Progenitor cell of endocrine pancreas (in vitro differentiated cells): ENCODE results near the gene SH3BP5. TPM values are rescaled to one million over a fixed set of nuclear protein-coding genes. Genes with fewer than 3 reads are reported as not detected.

Experiments
- DNase-seq: peaks from one replicate; pipeline ENCODE4 v3.0.0; 2021; ENCODE audit warnings: low spot score; ENCODE audit not compliant: unreplicated experiment
- H3K27ac Mint-ChIP-seq: 2 replicates; pipeline ENCODE4 v1.8.0; 2021; ENCODE audit warnings: mild to moderate bottlenecking, moderate library complexity, mixed read lengths
- H3K27me3 Mint-ChIP-seq: 2 replicates; pipeline ENCODE4 v1.8.0; 2021; ENCODE audit warnings: mixed read lengths
- H3K36me3 Mint-ChIP-seq: 2 replicates; pipeline ENCODE4 v1.8.0; 2022; ENCODE audit warnings: mixed read lengths; ENCODE audit not compliant: insufficient read depth
- H3K4me1 Mint-ChIP-seq: 2 replicates; pipeline ENCODE4 v1.8.0; 2021; ENCODE audit warnings: low read depth, mixed read lengths
- H3K4me3 Mint-ChIP-seq: 2 replicates; pipeline ENCODE4 v1.8.0; 2021; ENCODE audit warnings: low read depth, mild to moderate bottlenecking, moderate library complexity, mixed read lengths
- H3K9me3 Mint-ChIP-seq: 2 replicates; pipeline ENCODE4 v1.8.0; 2021; ENCODE audit warnings: low read depth, mixed read lengths
- CTCF ChIP-seq: fragments of 200-600 bp; sonication (generic); IDR thresholded peaks from one replicate; pipeline ENCODE4 v1.5.0; 2021; ENCODE audit warnings: antibody characterized with exemption, mild to moderate bottlenecking; ENCODE audit not compliant: unreplicated experiment
- long read RNA-seq: library from polyadenylated mRNA; unstranded; transcript quantifications from one replicate; pipeline ENCODE4 v2.0.0, GENCODE V29; 2020
- total RNA-seq: library from RNA; stranded (reverse); gene quantifications from 2 replicates; pipeline ENCODE4 v1.2.1, GENCODE V29; 2021

The SH3BP5 gene, protein sequence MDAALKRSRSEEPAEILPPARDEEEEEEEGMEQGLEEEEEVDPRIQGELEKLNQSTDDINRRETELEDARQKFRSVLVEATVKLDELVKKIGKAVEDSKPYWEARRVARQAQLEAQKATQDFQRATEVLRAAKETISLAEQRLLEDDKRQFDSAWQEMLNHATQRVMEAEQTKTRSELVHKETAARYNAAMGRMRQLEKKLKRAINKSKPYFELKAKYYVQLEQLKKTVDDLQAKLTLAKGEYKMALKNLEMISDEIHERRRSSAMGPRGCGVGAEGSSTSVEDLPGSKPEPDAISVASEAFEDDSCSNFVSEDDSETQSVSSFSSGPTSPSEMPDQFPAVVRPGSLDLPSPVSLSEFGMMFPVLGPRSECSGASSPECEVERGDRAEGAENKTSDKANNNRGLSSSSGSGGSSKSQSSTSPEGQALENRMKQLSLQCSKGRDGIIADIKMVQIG
- 11.6 and 14.7 TPM in 2 replicates for total RNA-seq
- long read RNA-seq, partial matches to known transcripts: 0 of 8 reads
- long read RNA-seq, other reads (novel, unspliced or antisense): 7 of 8 reads

DNA sequence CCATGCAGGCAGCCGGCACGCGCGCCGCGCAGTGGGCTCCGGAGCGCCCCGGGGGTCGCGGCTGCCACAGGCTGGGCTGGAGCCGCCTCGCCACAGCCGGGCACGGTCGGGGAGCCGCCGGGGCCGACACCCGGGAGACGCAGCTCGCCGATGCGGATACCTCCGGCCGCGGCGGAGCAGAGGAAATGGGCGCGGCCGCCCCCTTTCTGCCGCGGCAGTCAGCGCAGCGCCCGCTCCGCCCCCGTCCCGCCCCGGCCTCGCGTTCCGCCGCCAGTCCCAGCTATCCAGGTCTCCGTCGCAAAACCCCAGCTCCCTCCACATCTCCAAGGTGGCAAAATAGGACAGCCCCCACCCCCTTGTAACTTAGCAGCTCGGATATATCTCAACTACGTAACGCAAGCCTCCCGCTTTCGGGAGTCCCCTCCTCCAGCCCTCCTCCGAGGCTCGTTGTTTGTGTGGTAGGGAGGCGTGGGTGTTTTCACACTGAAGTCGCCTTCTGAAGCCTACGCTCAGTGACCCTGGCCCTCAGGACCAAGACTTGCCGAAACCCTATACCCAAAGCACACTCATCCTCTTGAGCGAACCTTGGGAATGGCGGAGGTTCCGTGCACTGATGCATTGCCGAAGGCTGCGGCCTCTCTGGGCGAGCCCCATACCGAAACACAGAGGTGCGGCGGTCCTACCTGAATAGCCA lies at the start of gene SH3BP5:
Gene SH3BP5 (minus strand): TSS at position 182 of the 694 bp plus-strand sequence. CDS start 178 bp downstream, at position 4.
- H3K4me3 Mint-ChIP-seq: peak within 1 kb of the TSS; percentile 88
- peak; percentile 60 for DNase-seq
- H3K27ac Mint-ChIP-seq: peak within 1 kb of the TSS; percentile 91
- no peaks in the 10 kb centered on the region for H3K9me3 Mint-ChIP-seq
- peak; percentile 66 for TF ChIP-seq CTCF
- H3K27me3 Mint-ChIP-seq: peaks cover 12% of the 10 kb centered on the region
- H3K36me3 Mint-ChIP-seq: no peaks in the 10 kb centered on the region
- peaks cover 18% of the 10 kb centered on the region for H3K4me1 Mint-ChIP-seq

- DNase-seq: no peak
- no peak overlapping the region for H3K27ac Mint-ChIP-seq
- H3K4me3 Mint-ChIP-seq: no peak overlapping the region
- H3K27me3 Mint-ChIP-seq: no peaks in the 10 kb centered on the region
- H3K9me3 Mint-ChIP-seq: peaks cover 4% of the 10 kb centered on the region
- H3K4me1 Mint-ChIP-seq: peaks cover 3% of the 10 kb centered on the region
- no peak for TF ChIP-seq CTCF
- H3K36me3 Mint-ChIP-seq: no peaks in the 10 kb centered on the region
Measured at GRCh38 chr3:15380980-15381890, 48.8 kb upstream of the SH3BP5 start.

GRCh38 chr3:15377961-15378791 lies 45.8 kb upstream of the SH3BP5 start:
- Mint-ChIP-seq H3K36me3 (no peaks in the 10 kb centered on the region), H3K4me1 (peaks cover 3% of the 10 kb centered on the region), H3K27ac (peak overlapping the region; percentile 88), H3K9me3 (no peaks in the 10 kb centered on the region), H3K4me3 (peak overlapping the region; percentile 55), H3K27me3 (no peaks in the 10 kb centered on the region)
- DNase-seq: peak; percentile 80
- peak; percentile 86 for TF ChIP-seq CTCF

GRCh38 chr3:15375461-15376000 lies 43.1 kb upstream of the SH3BP5 start:
- Mint-ChIP-seq H3K4me3 (no peak overlapping the region), H3K27me3 (no peaks in the 10 kb centered on the region), H3K36me3 (no peaks in the 10 kb centered on the region), H3K9me3 (no peaks in the 10 kb centered on the region), H3K4me1 (peaks cover 3% of the 10 kb centered on the region), H3K27ac (no peak overlapping the region)
- TF ChIP-seq CTCF: no peak
- no peak for DNase-seq
